HCT116 (cell line): ENCODE measurements around the gene MERTK. TPM values are rescaled to one million over a fixed set of nuclear protein-coding genes. Genes with fewer than 3 reads are reported as not detected.

Source experiments
- ATAC-seq: fragments of 200-7000 bp; cut with Tn5 transposase; 2 replicates; pipeline ENCODE4 v1.9.1; 2020; ENCODE audit warnings: mild to moderate bottlenecking, moderate library complexity
- BruUV-seq: library from RNA; stranded (reverse); fragments of 400-500 nt; replicated peaks from 2 replicates; lab custom pipeline; 2021; lab: Mats Ljungman, UMichigan
- CTCF ChIA-PET: fragments of 300-600 bp; sonication (Branson Sonifier 250); formaldehyde crosslinking; loops from one replicate; lab custom pipeline; 2021; ENCODE audit warnings: antibody characterized with exemption; lab: Charles Lee
- POLR2A ChIA-PET: fragments of 300-600, 350-600 bp; sonication (Branson Sonifier 250); formaldehyde crosslinking; loops from one replicate; lab custom pipeline; 2021; ENCODE audit warnings: antibody characterized with exemption; lab: Charles Lee
- RAD21 ChIA-PET, 2 experiments: fragments of 300-600 bp; sonication (Branson Sonifier 250); formaldehyde crosslinking; loops; one replicate each; lab custom pipeline; 2023; ENCODE audit warnings: low total read pairs in 2 of 2; ENCODE audit not compliant: uncharacterized antibody in 2 of 2, unreplicated experiment in 2 of 2, low non-redundant PET in 1 of 2; lab: Charles Lee
- DNase-seq: peaks from one replicate; pipeline ENCODE4 v3.0.0-alpha.2; 2010; ENCODE audit warnings: low read depth, low spot score
- H2AFZ ChIP-seq: fragments of 200-600 bp; shearing (Covaris generic), sonication (generic); 2 replicates; pipeline ENCODE4 v1.6.1; 2017; ENCODE audit warnings: low read depth, mixed run types, mixed read lengths, antibody characterized with exemption, low read length; ENCODE audit not compliant: poor library complexity, severe bottlenecking
- H3K27ac ChIP-seq: 2 replicates; pipeline ENCODE4 v1.5.1; 2012; ENCODE audit warnings: low read depth, low read length
- H3K27me3 ChIP-seq: fragments of 200-600 bp; sonication (generic); 2 replicates; pipeline ENCODE4 v1.6.1; 2016; ENCODE audit warnings: mixed run types, low read length, mixed read lengths; ENCODE audit not compliant: insufficient read depth
- H3K36me3 ChIP-seq, 2 experiments: fragments of 200-500 bp in 1 of 2; fragments of 200-600 bp in 1 of 2; sonication (Bioruptor generic) in 1 of 2; sonication (generic) in 1 of 2; 2 replicates each; pipeline versions ENCODE4 v1.5.1 to v1.6.1; 2014 to 2016; ENCODE audit warnings: low read length in 2 of 2, inconsistent platforms in 1 of 2, mixed read lengths in 1 of 2, mixed run types in 1 of 2; ENCODE audit not compliant: insufficient read depth in 2 of 2, control insufficient read depth in 1 of 2
- H3K4me1 ChIP-seq, 2 experiments: fragments of 200-600 bp in 1 of 2; sonication (generic) in 1 of 2; 2 replicates each; pipeline versions ENCODE4 v1.5.1 to v1.6.1; 2012 to 2017; ENCODE audit warnings: low read length in 2 of 2, inconsistent platforms in 1 of 2, mild to moderate bottlenecking in 1 of 2, mixed read lengths in 1 of 2, mixed run types in 1 of 2, moderate library complexity in 1 of 2; ENCODE audit not compliant: insufficient read depth in 2 of 2, control insufficient read depth in 1 of 2
- H3K4me2 ChIP-seq: fragments of 200-600 bp; sonication (generic); 2 replicates; pipeline ENCODE4 v1.6.1; 2017; ENCODE audit warnings: mixed run types, low read length, mixed read lengths
- H3K4me3 ChIP-seq, 2 experiments: fragments of 200-600 bp in 1 of 2; sonication (generic) in 1 of 2; replicated peaks in 1 of 2; 2 replicates each; pipeline ENCODE4 v1.5.1; 2011 to 2016; ENCODE audit warnings: low read length in 2 of 2, control low read depth in 1 of 2, low read depth in 1 of 2, mild to moderate bottlenecking in 1 of 2, mixed read lengths in 1 of 2, mixed run types in 1 of 2
- H3K79me2 ChIP-seq: fragments of 200-600 bp; sonication (generic); 2 replicates; pipeline ENCODE4 v1.6.1; 2017; ENCODE audit warnings: mild to moderate bottlenecking, mixed run types, low read length, moderate library complexity, mixed read lengths; ENCODE audit not compliant: insufficient read depth
- H3K9ac ChIP-seq: fragments of 200-600 bp; sonication (generic); 2 replicates; pipeline ENCODE4 v1.6.1; 2016; ENCODE audit warnings: low read length, mixed read lengths
- H3K9me2 ChIP-seq: fragments of 200-600 bp; sonication (generic), shearing (Covaris generic); 2 replicates; pipeline ENCODE4 v1.6.1; 2017; ENCODE audit warnings: mixed run types, mild to moderate bottlenecking, moderate library complexity; ENCODE audit not compliant: insufficient read depth
- H3K9me3 ChIP-seq, 2 experiments: fragments of 200-500 bp in 1 of 2; fragments of 200-600 bp in 1 of 2; sonication (Bioruptor generic) in 1 of 2; sonication (generic) in 1 of 2; 2 replicates each; pipeline ENCODE4 v1.6.1; 2014 to 2017; ENCODE audit warnings: low read length in 2 of 2, mixed read lengths in 2 of 2, inconsistent platforms in 1 of 2, low read depth in 1 of 2, mild to moderate bottlenecking in 1 of 2, mixed run types in 1 of 2, moderate library complexity in 1 of 2; ENCODE audit not compliant: control insufficient read depth in 1 of 2, insufficient read depth in 1 of 2
- H4K20me1 ChIP-seq: fragments of 200-600 bp; sonication (generic), shearing (Covaris generic); 2 replicates; pipeline ENCODE4 v1.6.1; 2017; ENCODE audit warnings: mixed run types, mild to moderate bottlenecking, moderate library complexity; ENCODE audit not compliant: insufficient read depth
- CBX3 ChIP-seq: IDR thresholded peaks from 2 replicates; pipeline ENCODE4 v1.6.1; 2012; ENCODE audit warnings: low read depth
- CTCF ChIP-seq, 3 experiments: fragments of 200-600 bp in 1 of 3; sonication (generic) in 1 of 3; IDR thresholded peaks in 2 of 3; conservative IDR thresholded peaks in 1 of 3; 2 replicates each; pipeline ENCODE4 v1.5.1; 2012 to 2017; ENCODE audit warnings: low read depth in 2 of 3, low read length in 2 of 3, antibody characterized with exemption in 1 of 3, borderline replicate concordance in 1 of 3, control low read depth in 1 of 3, mild to moderate bottlenecking in 1 of 3, mixed read lengths in 1 of 3, mixed run types in 1 of 3, moderate library complexity in 1 of 3; ENCODE audit not compliant: insufficient read depth in 1 of 3
- EZH2 ChIP-seq: fragments of 200-600 bp; sonication (generic); IDR thresholded peaks from 2 replicates; pipeline ENCODE4 v1.6.1; 2017; ENCODE audit warnings: antibody characterized with exemption, mixed run types
- FOSL1 ChIP-seq: IDR thresholded peaks from 2 replicates; pipeline ENCODE4 v1.6.1; 2012; ENCODE audit warnings: low read depth
- JUND ChIP-seq: IDR thresholded peaks from 2 replicates; pipeline ENCODE4 v1.6.1; 2012
- MAX ChIP-seq: IDR thresholded peaks from 2 replicates; pipeline ENCODE4 v1.6.1; 2012
- POLR2AphosphoS5 ChIP-seq: IDR thresholded peaks from 2 replicates; pipeline ENCODE4 v1.6.1; 2011; ENCODE audit warnings: mild to moderate bottlenecking, low read depth, low read length, moderate library complexity
- RAD21 ChIP-seq: IDR thresholded peaks from 2 replicates; pipeline ENCODE4 v1.6.1; 2012; ENCODE audit warnings: low read depth, mild to moderate bottlenecking
- SIN3A ChIP-seq: IDR thresholded peaks from 2 replicates; pipeline ENCODE4 v1.6.1; 2012; ENCODE audit warnings: low read depth
- SRF ChIP-seq: IDR thresholded peaks from 2 replicates; pipeline ENCODE4 v1.6.1; 2012; ENCODE audit warnings: low read depth
- TCF7L2 ChIP-seq: IDR thresholded peaks from 2 replicates; pipeline ENCODE4 v1.7.0; 2011; ENCODE audit warnings: borderline replicate concordance, inconsistent platforms; ENCODE audit not compliant: insufficient read depth, insufficient read length; ENCODE audit errors: extremely low read depth
- ZFX ChIP-seq: fragments of 450-650 bp; IDR thresholded peaks from 2 replicates; pipeline ENCODE4 v1.6.1; 2017
- intact Hi-C: fragments of 100-400 bp; cut with micrococcal nuclease; formaldehyde crosslinking; loops from 2 replicates; pipeline ENCODE4 v1.10.0; 2022
- total RNA-seq: library from RNA; stranded (reverse); gene quantifications from one replicate; pipeline ENCODE4 v1.2.1, GENCODE V29; 2021; ENCODE audit not compliant: unreplicated experiment

The MERTK gene
- total RNA-seq, 1 experiment from 2014 or later: 5.7 TPM

GRCh38 chr2:112019569-112019982 lies 121.2 kb downstream of the MERTK start:
- Histone ChIP-seq H3K4me2 (no peak overlapping the region), H3K36me3 (no peaks in the 10 kb centered on the region), H3K4me1 (peaks cover 13 to 17% of the 10 kb centered on the region in 2 experiments; a peak in 3 of 4 replicates), H3K79me2 (no peaks in the 10 kb centered on the region), H4K20me1 (no peaks in the 10 kb centered on the region), H3K9me2 (no peaks in the 10 kb centered on the region), H3K9me3 (no peaks in the 10 kb centered on the region), H2AFZ (no peak overlapping the region), H3K27me3 (no peaks in the 10 kb centered on the region), H3K9ac (no peak overlapping the region), H3K27ac (no peak overlapping the region), H3K4me3 (no peak overlapping the region)
- DNase-seq (no peak), ATAC-seq (no peak)
- ChIA-PET RAD21 (no interaction called here), CTCF (interaction anchor here (1.3 kb wide), 1 partner anchor 13 kb away, joined by 5 read pairs; no protein-coding TSS in a partner anchor), POLR2A (interaction anchor here (0.6 kb wide), 1 partner anchor 44 kb away, joined by 3 read pairs; no protein-coding TSS in a partner anchor)
- intact Hi-C loops: no loop called here
- TF ChIP-seq SIN3A: no peak
- TF ChIP-seq CTCF (IDR thresholded peaks at IDR 0.05 in 2 of 3, conservative IDR thresholded peaks at IDR 0.05 in 1 of 3; ENCODE audit: borderline replicate concordance in 1 of 3, insufficient read depth in 1 of 3, low read depth in 2 of 3, low read length in 2 of 3): no peak
- no peak for TF ChIP-seq CBX3
- no peak for TF ChIP-seq ZFX
- TF ChIP-seq JUND: no peak
- no peak for TF ChIP-seq EZH2
- no TSS peak for BruUV-seq

GRCh38 chr2:112020561-112020960 lies 122.2 kb downstream of the MERTK start:
- CTCF ChIA-PET: interaction anchor here (0.9 to 1.3 kb wide), 2 partner anchors 12 to 122 kb away, joined by 4 to 5 read pairs; partner anchors contain the start of gene MERTK
- Histone ChIP-seq H3K4me2 (no peak overlapping the region), H3K27me3 (no peaks in the 10 kb centered on the region), H4K20me1 (no peaks in the 10 kb centered on the region), H3K9ac (no peak overlapping the region), H3K36me3 (no peaks in the 10 kb centered on the region), H3K4me1 (peaks cover 13 to 17% of the 10 kb centered on the region in 2 experiments; a peak in 3 of 4 replicates), H3K27ac (no peak overlapping the region), H2AFZ (no peak overlapping the region), H3K79me2 (no peaks in the 10 kb centered on the region), H3K9me2 (no peaks in the 10 kb centered on the region), H3K9me3 (no peaks in the 10 kb centered on the region), H3K4me3 (no peak overlapping the region)
- RAD21 ChIA-PET: no interaction called here
- no peak for TF ChIP-seq CBX3
- TF ChIP-seq FOSL1: no peak
- peak; percentile 6 to 34 (median 33); a peak in 4 of 6 replicates for TF ChIP-seq CTCF (IDR thresholded peaks at IDR 0.05 in 2 of 3, conservative IDR thresholded peaks at IDR 0.05 in 1 of 3; ENCODE audit: borderline replicate concordance in 1 of 3, insufficient read depth in 1 of 3, low read depth in 2 of 3, low read length in 2 of 3)
- no peak for TF ChIP-seq SRF
- no peak for TF ChIP-seq SIN3A
- TF ChIP-seq TCF7L2: no peak
- 0 out of 2 replicates have a peak, but pooled peaks have one; percentile 13 for TF ChIP-seq RAD21
- TF ChIP-seq MAX: no peak
- TF ChIP-seq POLR2AphosphoS5: no peak
- DNase-seq (no peak), ATAC-seq (peak; percentile 67)
- POLR2A ChIA-PET: no interaction called here
- no TSS peak for BruUV-seq
- intact Hi-C loops: no loop called here
